Activated CD4-positive, alpha-beta T cell treated with anti-CD3 and anti-CD28 coated beads for 1 hour (primary cell): Measurements from ENCODE around the gene SYNE1.

Experiments used
- DNase-seq: peaks from one replicate; pipeline ENCODE4 v3.0.0-alpha.2; 2020

SYNE1 gene

GRCh38 chr6:152305672-152306071 lies 331.5 kb downstream of the SYNE1 start:
- no peak for DNase-seq

GRCh38 chr6:152301765-152302568 lies 335.2 kb downstream of the SYNE1 start:
- DNase-seq: peak; percentile 83

GRCh38 chr6:152301021-152301764 lies 336.0 kb downstream of the SYNE1 start:
- no peak for DNase-seq

GRCh38 chr6:152300517-152300916 lies 336.6 kb downstream of the SYNE1 start:
- DNase-seq: no peak

GRCh38 chr6:152298848-152299735 lies 338.1 kb downstream of the SYNE1 start:
- DNase-seq: no peak

GRCh38 chr6:152298055-152298647 lies 339.0 kb downstream of the SYNE1 start:
- no peak for DNase-seq

- no peak for DNase-seq
These were observed 340.4 kb downstream of the SYNE1 start for GRCh38 chr6:152296648-152297376.

- no peak for DNase-seq
These were observed 341.2 kb downstream of the SYNE1 start for GRCh38 chr6:152295920-152296319.

- no peak for DNase-seq
These were observed 341.8 kb downstream of the SYNE1 start for GRCh38 chr6:152295346-152295745.

- DNase-seq: no peak
These were observed 343.8 kb downstream of the SYNE1 start for GRCh38 chr6:152293404-152293803.

- no peak for DNase-seq
These were observed 344.6 kb downstream of the SYNE1 start for GRCh38 chr6:152292555-152292954.

- no peak for DNase-seq
These were observed 346.5 kb downstream of the SYNE1 start for GRCh38 chr6:152290693-152291092.

- no peak for DNase-seq
These were observed 359.3 kb downstream of the SYNE1 start for GRCh38 chr6:152277826-152278329.

GRCh38 chr6:152273638-152274037 lies 363.5 kb downstream of the SYNE1 start:
- DNase-seq: no peak

GRCh38 chr6:152273002-152273401 lies 364.2 kb downstream of the SYNE1 start:
- DNase-seq: no peak

GRCh38 chr6:152272486-152272885 lies 364.7 kb downstream of the SYNE1 start:
- no peak for DNase-seq

- no peak for DNase-seq
These were observed 365.2 kb downstream of the SYNE1 start for GRCh38 chr6:152271776-152272464.

- DNase-seq: no peak
These were observed 366.7 kb downstream of the SYNE1 start for GRCh38 chr6:152270301-152270925.

GRCh38 chr6:152268846-152269442 lies 368.2 kb downstream of the SYNE1 start:
- DNase-seq: no peak
